GM21515 (cell line): Measurements from ENCODE around the gene RND3.

Experiments used
- ATAC-seq: cut with Tn5 transposase; IDR thresholded peaks from one replicate; pipeline ENCODE4 v1.9.1; 2021; ENCODE audit not compliant: unreplicated experiment

RND3 gene

GRCh38 chr2:150445398-150445797 is 42.1 kb downstream of the RND3 start:
- ATAC-seq: no peak

DNA sequence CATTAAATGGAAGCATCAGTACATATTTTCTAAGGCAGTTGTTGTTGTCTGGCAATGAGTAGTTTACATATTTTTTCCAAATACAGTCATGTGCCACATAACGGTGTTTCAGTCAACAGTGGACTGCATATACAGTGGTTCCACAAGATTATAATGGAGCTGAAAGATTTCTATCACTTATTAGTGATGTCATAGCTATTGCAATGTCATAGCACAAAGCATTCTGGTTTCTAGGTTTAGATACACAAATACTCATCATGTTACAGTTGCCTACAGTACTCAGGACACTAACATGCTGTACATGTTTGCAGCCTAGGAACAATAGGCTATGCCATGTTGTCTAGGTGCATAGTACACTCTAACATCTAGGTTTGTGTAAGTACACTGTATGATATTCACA is 45.0 kb downstream of the RND3 start:
- ATAC-seq: no peak

DNA sequence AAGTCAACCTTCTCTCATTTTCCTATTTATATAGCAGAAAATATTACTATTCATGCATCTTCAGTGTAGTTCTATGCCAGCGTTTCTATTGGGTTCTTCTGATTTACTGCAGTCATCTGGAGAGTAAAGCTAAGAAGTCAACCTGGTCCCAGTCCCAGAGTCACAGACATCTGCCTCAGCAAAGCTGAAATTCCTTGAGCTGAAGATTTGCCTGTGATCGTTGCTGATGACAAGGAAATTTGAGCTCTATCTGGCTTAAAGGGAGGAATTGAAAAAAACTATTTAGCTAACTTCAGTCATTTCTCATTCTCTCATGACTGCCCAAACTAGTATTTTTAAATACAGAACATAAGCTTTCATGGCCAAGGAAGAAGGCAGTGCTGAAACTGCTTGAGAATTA is 45.7 kb downstream of the RND3 start:
- no peak for ATAC-seq

- no peak for ATAC-seq
Observed at GRCh38 chr2:150441226-150441625, 46.2 kb downstream of the RND3 start.

GRCh38 chr2:150438654-150439053 is 48.8 kb downstream of the RND3 start:
- no peak for ATAC-seq

GRCh38 chr2:150438041-150438440 is 49.4 kb downstream of the RND3 start:
- no peak for ATAC-seq

- no peak for ATAC-seq
Observed at GRCh38 chr2:150432312-150432625, 55.2 kb downstream of the RND3 start.

DNA sequence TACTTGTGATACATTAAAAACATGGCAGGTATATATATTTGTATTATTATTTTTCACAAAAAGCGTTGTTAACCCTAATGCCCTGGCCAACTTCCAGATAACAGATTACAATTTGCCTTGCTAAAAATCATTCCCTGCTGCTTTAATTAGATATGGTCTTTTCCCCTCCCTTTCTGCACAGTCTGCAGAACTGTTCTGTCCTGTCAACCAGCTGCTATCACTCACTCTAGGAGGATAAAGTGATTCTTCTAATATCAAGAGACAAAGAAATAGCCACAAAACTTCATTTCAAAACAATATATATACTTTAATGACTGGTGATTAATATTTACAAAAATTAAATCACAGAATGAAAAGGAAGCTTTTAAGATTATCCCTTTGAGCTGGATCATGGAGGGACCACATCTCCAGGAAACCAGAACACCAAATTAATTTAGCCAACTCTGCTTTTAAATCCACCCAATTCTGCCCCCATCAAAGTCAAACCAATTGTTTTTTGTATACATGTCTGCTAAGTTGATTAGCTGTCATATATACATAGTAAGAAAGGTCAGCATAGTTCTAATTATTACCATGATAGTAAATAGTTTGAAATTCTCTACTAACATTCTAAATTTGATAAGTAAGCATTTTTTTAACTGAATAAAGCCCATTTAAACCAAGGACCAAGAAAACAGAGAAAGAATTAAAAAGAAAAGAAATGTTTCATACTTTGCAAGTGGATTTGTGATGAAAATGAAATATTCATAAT is 55.7 kb downstream of the RND3 start:
- ATAC-seq: no peak

GRCh38 chr2:150429384-150429961 is 58.0 kb downstream of the RND3 start:
- no peak for ATAC-seq

- no peak for ATAC-seq
Observed at GRCh38 chr2:150428641-150429040, 58.8 kb downstream of the RND3 start.

- ATAC-seq: no peak
Observed at GRCh38 chr2:150427298-150427697, 60.2 kb downstream of the RND3 start.

GRCh38 chr2:150426724-150427123 is 60.7 kb downstream of the RND3 start:
- no peak for ATAC-seq

DNA sequence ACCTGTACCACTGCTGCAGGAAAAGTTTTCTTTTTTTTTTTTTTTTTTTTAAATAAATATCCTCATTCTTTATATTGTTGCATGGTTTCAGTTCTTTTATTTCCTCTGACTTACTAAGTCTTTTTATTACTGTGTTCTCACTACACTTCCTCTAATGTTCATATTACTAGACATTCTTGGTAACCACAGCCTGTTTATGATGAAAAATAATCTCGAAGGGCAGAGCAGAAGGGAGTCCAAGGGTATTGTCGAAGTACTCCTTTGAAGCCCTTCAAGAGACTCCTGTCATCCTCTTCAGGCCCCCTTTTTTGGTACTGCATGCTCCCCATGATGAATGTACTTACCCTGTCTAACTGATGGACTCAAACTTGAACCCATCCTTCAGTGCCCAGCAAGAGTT is 61.2 kb downstream of the RND3 start:
- no peak for ATAC-seq

DNA sequence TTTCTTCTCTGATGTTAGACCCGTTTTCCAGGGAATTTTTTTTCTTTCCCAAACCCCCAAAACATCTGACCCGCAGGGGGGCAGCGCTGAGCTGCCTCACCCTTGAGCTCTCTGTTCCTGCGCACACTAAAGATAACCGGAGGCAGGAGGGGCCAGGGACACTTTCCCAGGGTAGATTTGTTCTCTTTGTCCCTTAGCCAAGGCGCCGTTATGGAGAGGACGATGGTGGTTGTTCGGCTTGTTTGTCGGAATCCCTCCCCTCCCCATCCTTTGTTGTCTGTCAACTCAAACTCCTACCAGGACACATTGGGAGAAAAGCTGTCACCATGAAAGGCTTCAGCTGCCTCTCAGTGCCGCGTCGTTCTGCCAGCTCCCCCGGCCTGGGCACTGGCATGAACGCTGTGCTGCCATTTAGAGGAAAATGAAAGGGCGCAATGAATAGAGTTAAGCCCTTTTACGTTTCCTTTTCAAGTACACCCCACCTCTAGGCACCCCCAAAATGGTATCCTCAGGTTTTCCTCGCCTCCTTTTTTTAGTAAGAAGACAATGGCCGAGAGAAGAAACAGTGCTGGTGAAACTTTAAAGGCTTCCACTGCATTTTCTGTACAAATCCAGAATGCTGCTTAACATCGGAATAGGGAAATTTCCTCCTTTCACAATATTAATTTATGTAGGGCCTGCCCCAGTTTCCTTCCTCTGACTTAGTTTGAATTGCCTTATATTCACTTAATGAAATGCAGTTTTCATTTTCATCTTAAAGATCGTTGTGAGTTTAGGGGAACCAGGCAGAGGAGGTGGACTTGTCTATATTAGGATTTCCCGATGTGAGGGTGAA is 62.1 kb downstream of the RND3 start:
- no peak for ATAC-seq

GRCh38 chr2:150424406-150424805 is 63.1 kb downstream of the RND3 start:
- no peak for ATAC-seq

- no peak for ATAC-seq
Observed at GRCh38 chr2:150421126-150421651, 66.3 kb downstream of the RND3 start.

GRCh38 chr2:150418916-150419315 is 68.6 kb downstream of the RND3 start:
- ATAC-seq: no peak
